HepG2 (cell line): Measurements from ENCODE around the gene PKD2L1. TPM values are rescaled to one million over a fixed set of nuclear protein-coding genes. Genes with fewer than 3 reads are reported as not detected.
A peak's percentile ranks its signal among the peaks of the same experiment; 100 is the strongest.

Experiments used
- ATAC-seq: fragments of 200-7000 bp; cut with Tn5 transposase; 3 replicates; pipeline ENCODE4 v1.9.1; 2020; ENCODE audit warnings: mild to moderate bottlenecking, moderate library complexity
- BruUV-seq: library from RNA; stranded (reverse); fragments of 400-500 nt; replicated peaks from 2 replicates; lab custom pipeline; 2021; lab: Mats Ljungman, UMichigan
- CTCF ChIA-PET: fragments of 300-600 bp; formaldehyde crosslinking; extraction: SDS; loops from one replicate; lab custom pipeline; 2021; ENCODE audit warnings: low total read pairs, inconsistent platforms, low intra/inter-chr PET ratio; lab: Yijun Ruan, JAX
- POLR2A ChIA-PET: fragments of 350-600 bp; sonication (Branson Sonifier 250); formaldehyde crosslinking; loops from one replicate; lab custom pipeline; 2020; ENCODE audit warnings: antibody characterized with exemption, inconsistent platforms; lab: Yijun Ruan, JAX
- DNase-seq: peaks from one replicate; pipeline ENCODE4 v3.0.0-alpha.2; 2015; ENCODE audit warnings: low spot score
- FAIRE-seq: peaks from 3 replicates; lab custom pipeline; 2011; peaks lifted over from hg19 to GRCh38; lab: Jason Lieb, UNC
- H2AFZ ChIP-seq: one replicate; pipeline ENCODE4 v1.6.1; 2011; ENCODE audit warnings: low read length, inconsistent platforms
- H3K27ac ChIP-seq: fragments of 300-600 bp; 3 replicates; pipeline ENCODE4 v1.8.0; 2011; ENCODE audit warnings: mixed run types, mild to moderate bottlenecking, mixed read lengths, low read length, inconsistent platforms; ENCODE audit not compliant: insufficient read depth; ENCODE audit errors: extremely low read length
- H3K27me3 ChIP-seq, 2 experiments: fragments of 200-600 bp in 1 of 2; 2 replicates in 1 of 2; 3 replicates in 1 of 2; pipeline versions ENCODE4 v1.6.0 to v1.8.0; 2011; ENCODE audit warnings: low read length in 2 of 2, mild to moderate bottlenecking in 2 of 2, moderate library complexity in 2 of 2, inconsistent platforms in 1 of 2; ENCODE audit not compliant: insufficient read depth in 2 of 2, control insufficient read depth in 1 of 2
- H3K36me3 ChIP-seq, 2 experiments: fragments of 200-600 bp in 1 of 2; replicated peaks in 1 of 2; 2 replicates in 1 of 2; 3 replicates in 1 of 2; pipeline versions ENCODE4 v1.5.1 to v1.8.0; 2011; ENCODE audit warnings: low read length in 2 of 2, inconsistent platforms in 1 of 2; ENCODE audit not compliant: insufficient read depth in 2 of 2, control insufficient read depth in 1 of 2
- H3K4me1 ChIP-seq: 2 replicates; pipeline ENCODE4 v1.5.1; 2012; ENCODE audit warnings: low read length, inconsistent platforms; ENCODE audit not compliant: insufficient read depth
- H3K4me2 ChIP-seq: 2 replicates; pipeline ENCODE4 v1.6.0; 2011; ENCODE audit warnings: low read depth, low read length, inconsistent platforms
- H3K4me3 ChIP-seq, 3 experiments: fragments of 200-600 bp in 1 of 3; sonication (generic), shearing (Covaris generic) in 1 of 3; replicated peaks in 1 of 3; 2 replicates each; pipeline ENCODE4 v1.5.1; 2011 to 2016; ENCODE audit warnings: low read length in 3 of 3, inconsistent platforms in 2 of 3, low read depth in 2 of 3, mild to moderate bottlenecking in 2 of 3, control low read depth in 1 of 3, mixed read lengths in 1 of 3; ENCODE audit not compliant: insufficient read depth in 1 of 3
- H3K79me2 ChIP-seq: one replicate; pipeline ENCODE4 v1.6.1; 2011; ENCODE audit warnings: low read length, inconsistent platforms; ENCODE audit not compliant: insufficient read depth
- H3K9ac ChIP-seq: 2 replicates; pipeline ENCODE4 v1.6.0; 2011; ENCODE audit warnings: mild to moderate bottlenecking, low read depth, low read length, inconsistent platforms; ENCODE audit not compliant: insufficient read depth
- H3K9me3 ChIP-seq: 2 replicates; pipeline ENCODE4 v1.5.1; 2012; ENCODE audit warnings: mild to moderate bottlenecking, low read length
- H4K20me1 ChIP-seq: 2 replicates; pipeline ENCODE4 v1.6.0; 2011; ENCODE audit warnings: inconsistent platforms, mild to moderate bottlenecking, low read length, moderate library complexity; ENCODE audit not compliant: insufficient read depth
- AGO2 ChIP-seq: fragments of 200-400 bp; formaldehyde crosslinking; optimal IDR thresholded peaks from 2 replicates; pipeline ENCODE3; 2017; ENCODE audit warnings: mild to moderate bottlenecking, low read depth, low read length, moderate library complexity
- CREB1 ChIP-seq, 2 experiments: fragments of 450-650 bp in 1 of 2; IDR thresholded peaks; 2 replicates each; pipeline ENCODE4 v1.6.1; 2016 to 2017; ENCODE audit warnings: control low read depth in 1 of 2, mild to moderate bottlenecking in 1 of 2, missing compliant biosample characterization in 1 of 2, missing genetic modification characterization in 1 of 2
- LCORL ChIP-seq, 2 experiments: fragments of 450-650 bp in 1 of 2; sonication (generic) in 1 of 2; formaldehyde crosslinking in 1 of 2; IDR thresholded peaks; 2 replicates each; pipeline versions ENCODE4 v1.5.0 to v1.6.1; 2017 to 2020; ENCODE audit warnings: antibody characterized with exemption in 1 of 2, missing genetic modification reagents in 1 of 2
- REST ChIP-seq, 2 experiments: IDR thresholded peaks; 2 replicates each; pipeline ENCODE4 v1.6.1; 2011 to 2012; ENCODE audit warnings: low read length in 2 of 2, borderline replicate concordance in 1 of 2, low read depth in 1 of 2, mild to moderate bottlenecking in 1 of 2, moderate library complexity in 1 of 2
- RNF2 ChIP-seq: fragments of 450-650 bp; conservative IDR thresholded peaks from 2 replicates; pipeline ENCODE4 v1.6.1; 2016; ENCODE audit warnings: low read depth
- SALL1 ChIP-seq: sonication (generic); formaldehyde crosslinking; IDR thresholded peaks from 2 replicates; pipeline ENCODE4 v1.8.0; 2022; ENCODE audit warnings: mild to moderate bottlenecking, missing genetic modification reagents
- ZNF296 ChIP-seq: sonication (generic); formaldehyde crosslinking; conservative IDR thresholded peaks from 2 replicates; pipeline ENCODE4 v1.5.0; 2020; ENCODE audit warnings: mild to moderate bottlenecking, missing genetic modification reagents
- ZNF577 ChIP-seq: sonication (generic); formaldehyde crosslinking; IDR thresholded peaks from 2 replicates; pipeline ENCODE4 v1.4.0; 2020; ENCODE audit warnings: mild to moderate bottlenecking, low read depth, missing genetic modification reagents, borderline replicate concordance
- WGBS: methylation state at CpG from one replicate; pipeline ENCODE4 v1.1.6; 2017; ENCODE audit warnings: low lambda C conversion rate; 5-methylcytosine and 5-hydroxymethylcytosine counted together
- in situ Hi-C: cut with HindIII; loops from 2 replicates; pipeline ENCODE4 v1.10.0; 2017; ENCODE audit warnings: low pct_unique_long_range_greater_than_20kb; ENCODE audit not compliant: extremely low pct_ligation_motif_present
- intact Hi-C: fragments of 100-400 bp; cut with micrococcal nuclease; formaldehyde crosslinking; loops from one replicate; pipeline ENCODE4 v1.10.0; 2022; ENCODE audit not compliant: unreplicated experiment
- polyA plus RNA-seq, 8 experiments: library from polyadenylated mRNA; depleted of rRNA in 3 of 8; stranded (reverse) in 7 of 8; unstranded in 1 of 8; fragments of >200 nt; fragmentation: Illumina TruSeq in 4 of 8; extraction: Trizol in 4 of 8; gene quantifications; 2 replicates each; pipeline versions ENCODE4 v1.2.1 to v1.2.3, GENCODE V29; 2011 to 2016; ENCODE audit warnings: low read depth in 4 of 8, missing spikeins in 1 of 8, mixed read lengths in 1 of 8; ENCODE audit not compliant: insufficient read depth in 1 of 8
- total RNA-seq, 5 experiments: library from RNA; depleted of rRNA; stranded (reverse); fragments of >200 nt; fragmentation: Illumina TruSeq; extraction: Trizol; gene quantifications; 2 replicates each; pipeline ENCODE4 v1.2.3, GENCODE V29; 2016; ENCODE audit warnings: low read depth in 1 of 5

The PKD2L1 gene
- total and polyA plus RNA-seq, 2 of the 13 experiments (the other 11 are each of a cell fraction or from before 2014, with no cell fraction given): 0.07 to 0.15 TPM

GRCh38 chr10:100327718-100328009, 2.4 kb downstream of the PKD2L1 start:
- POLR2A ChIA-PET: no interaction called here
- no TSS peak for BruUV-seq
- ATAC-seq (peak; percentile 77), FAIRE-seq (no peak), DNase-seq (no peak)
- H3K4me1 ChIP-seq: peaks cover 22% of the 10 kb centered on the region
- no peak overlapping the region for H3K4me2 ChIP-seq
- H3K79me2 ChIP-seq: no peaks in the 10 kb centered on the region
- intact Hi-C loops (no loop called here), in situ Hi-C loops (loop anchor here (25.0 kb wide), 1 partner anchor 560 kb away; no protein-coding TSS in a partner anchor)
- no peaks in the 10 kb centered on the region for H3K9me3 ChIP-seq
- no peak overlapping the region for H3K4me3 ChIP-seq
- H4K20me1 ChIP-seq: no peaks in the 10 kb centered on the region
- H3K27me3 ChIP-seq: peaks cover 0 to 24% of the 10 kb centered on the region in 2 experiments; a peak in 3 of 5 replicates
- no peak overlapping the region for H3K27ac ChIP-seq
- H3K9ac ChIP-seq: no peak overlapping the region
- 3% methylated on average over 3 of the region's 3 CpGs for WGBS
- CTCF ChIA-PET: no interaction called here
- H2AFZ ChIP-seq: no peak overlapping the region
- H3K36me3 ChIP-seq: no peaks in the 10 kb centered on the region
- no peak for TF ChIP-seq CREB1 (IDR thresholded peaks at IDR 0.05)
- TF ChIP-seq CREB1 (CRISPR knock-in tag; IDR thresholded peaks at IDR 0.05): no peak
- TF ChIP-seq ZNF296 (CRISPR knock-in tag): 0 out of 2 replicates have a peak, but pooled peaks have one; percentile 66
- TF ChIP-seq ZNF577 (CRISPR knock-in tag): no peak
- TF ChIP-seq AGO2: no peak
- TF ChIP-seq REST (IDR thresholded peaks at IDR 0.05; ENCODE audit: borderline replicate concordance in 1 of 2, low read depth in 1 of 2, low read length in 2 of 2): peak in 1 of 2 experiments; percentile 65; a peak in 3 of 4 replicates
- no peak for TF ChIP-seq LCORL (IDR thresholded peaks at IDR 0.05)
- TF ChIP-seq LCORL (CRISPR knock-in tag; IDR thresholded peaks at IDR 0.05): no peak
- 0 out of 2 replicates have a peak, but pooled peaks have one; percentile 26 for TF ChIP-seq SALL1 (CRISPR knock-in tag)
- TF ChIP-seq RNF2: no peak
